ENCODE data around the gene EN1. TPM values are rescaled to one million over a fixed set of nuclear protein-coding genes. Genes with fewer than 3 reads are reported as not detected.
A peak's percentile ranks its signal among the peaks of the same experiment; 100 is the strongest.

Gene EN1
- total RNA-seq, 1 experiment from 2014 or later: not detected

DNA sequence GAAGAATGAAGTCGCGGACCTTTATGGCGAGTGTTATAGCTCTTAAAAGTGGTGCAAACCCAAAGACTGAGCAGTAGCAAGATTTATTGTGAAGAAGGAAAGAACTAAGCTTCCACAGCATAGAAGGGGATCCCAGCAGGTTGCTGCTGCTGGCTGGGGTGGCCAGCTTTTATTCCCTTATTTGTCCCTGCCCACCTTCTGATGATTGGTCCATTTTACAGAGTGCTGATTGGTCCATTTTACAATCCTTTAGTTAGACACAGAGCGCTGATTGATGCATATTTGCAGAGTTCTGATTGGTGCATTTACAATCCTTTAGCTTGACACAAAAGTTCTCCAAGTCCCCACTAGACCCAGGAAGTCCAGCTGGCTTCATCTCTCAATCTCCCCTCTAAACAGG is 36.3 kb upstream of the EN1 start:
- TF ChIP-seq EZH2 (IDR thresholded peaks at IDR 0.05; ENCODE audit: borderline replicate concordance, low read depth, low read length, poor library complexity, severe bottlenecking): no peak
- TF ChIP-seq, protein P1, sequence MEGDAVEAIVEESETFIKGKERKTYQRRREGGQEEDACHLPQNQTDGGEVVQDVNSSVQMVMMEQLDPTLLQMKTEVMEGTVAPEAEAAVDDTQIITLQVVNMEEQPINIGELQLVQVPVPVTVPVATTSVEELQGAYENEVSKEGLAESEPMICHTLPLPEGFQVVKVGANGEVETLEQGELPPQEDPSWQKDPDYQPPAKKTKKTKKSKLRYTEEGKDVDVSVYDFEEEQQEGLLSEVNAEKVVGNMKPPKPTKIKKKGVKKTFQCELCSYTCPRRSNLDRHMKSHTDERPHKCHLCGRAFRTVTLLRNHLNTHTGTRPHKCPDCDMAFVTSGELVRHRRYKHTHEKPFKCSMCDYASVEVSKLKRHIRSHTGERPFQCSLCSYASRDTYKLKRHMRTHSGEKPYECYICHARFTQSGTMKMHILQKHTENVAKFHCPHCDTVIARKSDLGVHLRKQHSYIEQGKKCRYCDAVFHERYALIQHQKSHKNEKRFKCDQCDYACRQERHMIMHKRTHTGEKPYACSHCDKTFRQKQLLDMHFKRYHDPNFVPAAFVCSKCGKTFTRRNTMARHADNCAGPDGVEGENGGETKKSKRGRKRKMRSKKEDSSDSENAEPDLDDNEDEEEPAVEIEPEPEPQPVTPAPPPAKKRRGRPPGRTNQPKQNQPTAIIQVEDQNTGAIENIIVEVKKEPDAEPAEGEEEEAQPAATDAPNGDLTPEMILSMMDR (conservative IDR thresholded peaks at IDR 0.05; ENCODE audit: low read depth, low read length): no peak
- no peak for DNase-seq (ENCODE audit: low spot score)
- ChIA-PET POLR2A (ENCODE audit: low non-redundant PET) (no interaction called here), CTCF (no interaction called here)
- no peaks in the 10 kb centered on the region for H3K36me3 ChIP-seq (ENCODE audit: insufficient read depth, low read length, poor library complexity, severe bottlenecking)
- intact Hi-C loops (cut with micrococcal nuclease; ENCODE audit: unreplicated experiment): loop anchor here (2.0 to 10.0 kb wide), 5 partner anchors 124 to 781 kb away; no protein-coding TSS in a partner anchor
- H3K27ac ChIP-seq (ENCODE audit: low read depth, low read length, poor library complexity, severe bottlenecking): no peak overlapping the region
- no peaks in the 10 kb centered on the region for H3K27me3 ChIP-seq (replicated peaks; ENCODE audit: insufficient read depth, low read depth, low read length, poor library complexity)
- BruUV-seq (replicated peaks): no TSS peak
- no peak overlapping the region for H3K4me3 ChIP-seq (ENCODE audit: low read depth, low read length, poor library complexity, severe bottlenecking)
- H3K9me3 ChIP-seq (ENCODE audit: low read depth, low read length, poor library complexity, severe bottlenecking): no peaks in the 10 kb centered on the region
- no peaks in the 10 kb centered on the region for H3K4me1 ChIP-seq (ENCODE audit: insufficient read depth, low read length, poor library complexity, severe bottlenecking)

DNA sequence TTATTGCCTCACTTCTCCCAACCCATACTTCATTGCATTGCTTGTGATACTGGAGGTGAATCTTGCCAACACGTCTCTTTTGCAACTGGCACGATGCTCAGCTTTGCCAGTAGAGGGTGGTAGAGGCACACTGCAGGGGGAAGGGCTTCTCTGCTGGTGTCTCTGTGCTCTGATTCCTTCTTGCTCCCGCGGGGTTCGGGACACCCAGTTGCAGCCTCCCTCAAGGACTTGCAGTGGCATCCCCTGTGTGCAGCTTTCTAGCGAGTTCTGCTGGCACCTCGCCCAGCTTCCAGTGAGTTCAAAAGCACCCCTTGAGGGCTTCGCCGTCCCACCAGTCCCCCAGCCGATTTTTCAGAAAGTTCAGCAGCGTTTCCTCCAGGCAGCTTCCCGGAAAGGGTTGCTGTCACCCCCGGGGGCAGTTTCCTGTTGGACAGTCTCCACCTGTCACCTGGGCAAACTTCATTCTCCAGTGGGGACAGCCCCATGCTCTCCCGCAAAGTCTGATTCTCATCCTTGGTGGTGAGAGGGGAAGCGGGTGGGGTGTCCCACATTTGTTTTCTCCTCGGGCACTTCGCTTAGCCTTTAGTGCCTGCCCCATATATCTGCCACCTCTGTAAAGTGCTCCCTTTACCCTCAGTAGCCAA is 35.4 kb upstream of the EN1 start:
- H3K27me3 ChIP-seq (replicated peaks; ENCODE audit: insufficient read depth, low read depth, low read length, poor library complexity): no peaks in the 10 kb centered on the region
- ChIA-PET POLR2A (ENCODE audit: low non-redundant PET) (interaction anchor here (0.5 kb wide), 1 partner anchor 503 kb away, joined by 3 read pairs; no protein-coding TSS in a partner anchor), CTCF (interaction anchor here (0.5 to 2.2 kb wide), 2 partner anchors 30 to 594 kb away, joined by 10 to 13 read pairs; no protein-coding TSS in a partner anchor)
- no TSS peak for BruUV-seq (replicated peaks)
- H3K27ac ChIP-seq (ENCODE audit: low read depth, low read length, poor library complexity, severe bottlenecking): no peak overlapping the region
- no peaks in the 10 kb centered on the region for H3K36me3 ChIP-seq (ENCODE audit: insufficient read depth, low read length, poor library complexity, severe bottlenecking)
- no peaks in the 10 kb centered on the region for H3K9me3 ChIP-seq (ENCODE audit: low read depth, low read length, poor library complexity, severe bottlenecking)
- H3K4me1 ChIP-seq (ENCODE audit: insufficient read depth, low read length, poor library complexity, severe bottlenecking): no peaks in the 10 kb centered on the region
- TF ChIP-seq, protein P1 (conservative IDR thresholded peaks at IDR 0.05; ENCODE audit: low read depth, low read length): peak; percentile 96
- TF ChIP-seq EZH2 (IDR thresholded peaks at IDR 0.05; ENCODE audit: borderline replicate concordance, low read depth, low read length, poor library complexity, severe bottlenecking): no peak
- intact Hi-C loops (cut with micrococcal nuclease; ENCODE audit: unreplicated experiment): loop anchor here (1.0 to 10.0 kb wide), 6 partner anchors 124 to 782 kb away; no protein-coding TSS in a partner anchor
- DNase-seq (ENCODE audit: low spot score): peak; percentile 82
- H3K4me3 ChIP-seq (ENCODE audit: low read depth, low read length, poor library complexity, severe bottlenecking): peak overlapping the region; percentile 39

GRCh38 chr2:118881490-118882129 is 34.2 kb upstream of the EN1 start:
- Histone ChIP-seq H3K4me3 (ENCODE audit: low read depth, low read length, poor library complexity, severe bottlenecking) (no peak overlapping the region), H3K9me3 (ENCODE audit: low read depth, low read length, poor library complexity, severe bottlenecking) (no peaks in the 10 kb centered on the region), H3K27ac (ENCODE audit: low read depth, low read length, poor library complexity, severe bottlenecking) (no peak overlapping the region), H3K4me1 (ENCODE audit: insufficient read depth, low read length, poor library complexity, severe bottlenecking) (no peaks in the 10 kb centered on the region), H3K36me3 (ENCODE audit: insufficient read depth, low read length, poor library complexity, severe bottlenecking) (no peaks in the 10 kb centered on the region), H3K27me3 (replicated peaks; ENCODE audit: insufficient read depth, low read depth, low read length, poor library complexity) (no peaks in the 10 kb centered on the region)
- no TSS peak for BruUV-seq (replicated peaks)
- intact Hi-C loops (cut with micrococcal nuclease; ENCODE audit: unreplicated experiment): loop anchor here (1.0 to 10.0 kb wide), 6 partner anchors 126 to 783 kb away; no protein-coding TSS in a partner anchor
- ChIA-PET CTCF (interaction anchor here (0.6 to 2.2 kb wide), 6 partner anchors 294 to 1053 kb away, joined by 3 to 13 read pairs (median 4); no protein-coding TSS in a partner anchor), POLR2A (ENCODE audit: low non-redundant PET) (no interaction called here)
- peak; percentile 52 for DNase-seq (ENCODE audit: low spot score)
- TF ChIP-seq EZH2 (IDR thresholded peaks at IDR 0.05; ENCODE audit: borderline replicate concordance, low read depth, low read length, poor library complexity, severe bottlenecking): no peak
- TF ChIP-seq, protein P1 (conservative IDR thresholded peaks at IDR 0.05; ENCODE audit: low read depth, low read length): peak; percentile 82
